Neural cell (in vitro differentiated cells): Measurements from ENCODE around the gene CSNK1E. TPM values are rescaled to one million over a fixed set of nuclear protein-coding genes. Genes with fewer than 3 reads are reported as not detected.

ENCODE experiments used
- H2AFZ ChIP-seq: fragments of 200-600, 300-800 bp; sonication (generic), shearing (Covaris generic); 2 replicates; pipeline ENCODE4 v1.6.0; 2014; ENCODE audit warnings: low read depth, mild to moderate bottlenecking, antibody characterized with exemption, low read length, moderate library complexity
- H3F3A ChIP-seq: fragments of 200-600 bp; shearing (Covaris generic); 2 replicates; pipeline ENCODE4 v1.6.1; 2016; ENCODE audit warnings: mild to moderate bottlenecking, moderate library complexity, mixed read lengths, antibody characterized with exemption, low read length; ENCODE audit not compliant: insufficient read depth, poor library complexity, severe bottlenecking
- H3K27ac ChIP-seq: fragments of 200-600, 300-800 bp; sonication (generic), shearing (Covaris generic); 2 replicates; pipeline ENCODE4 v1.5.1; 2014; ENCODE audit warnings: mild to moderate bottlenecking, low read length, moderate library complexity
- H3K27me3 ChIP-seq: fragments of 300-800, 200-600 bp; sonication (generic), shearing (Covaris generic); 2 replicates; pipeline ENCODE4 v1.6.0; 2014; ENCODE audit warnings: mild to moderate bottlenecking, low read depth, low read length, moderate library complexity; ENCODE audit not compliant: insufficient read depth
- H3K36me3 ChIP-seq: fragments of 300-800, 200-600 bp; sonication (generic), shearing (Covaris generic); 2 replicates; pipeline ENCODE4 v1.5.1; 2014; ENCODE audit warnings: mild to moderate bottlenecking, antibody characterized with exemption, low read length, moderate library complexity; ENCODE audit not compliant: insufficient read depth
- H3K4me2 ChIP-seq: fragments of 300-800, 200-600 bp; sonication (generic), shearing (Covaris generic); 2 replicates; pipeline ENCODE4 v1.6.0; 2014; ENCODE audit warnings: mild to moderate bottlenecking, low read length
- H3K4me3 ChIP-seq: fragments of 300-800, 200-600 bp; sonication (generic), shearing (Covaris generic); 2 replicates; pipeline ENCODE4 v1.5.1; 2014; ENCODE audit warnings: mild to moderate bottlenecking, low read length, moderate library complexity
- H3K79me2 ChIP-seq: fragments of 200-600 bp; shearing (Covaris generic); replicated peaks from 2 replicates; pipeline ENCODE4 v1.6.0; 2014; ENCODE audit warnings: mild to moderate bottlenecking, low read length, moderate library complexity; ENCODE audit not compliant: insufficient read depth
- H3K9ac ChIP-seq: fragments of 300-800, 200-600 bp; sonication (generic), shearing (Covaris generic); 2 replicates; pipeline ENCODE4 v1.6.1; 2016; ENCODE audit warnings: mild to moderate bottlenecking, low read length, mixed read lengths
- H3K9me2 ChIP-seq: fragments of 200-600 bp; shearing (Covaris generic); 2 replicates; pipeline ENCODE4 v1.6.1; 2016; ENCODE audit warnings: mild to moderate bottlenecking, low read length, mixed read lengths; ENCODE audit not compliant: insufficient read depth
- H3K9me3 ChIP-seq: fragments of 200-600, 300-800 bp; sonication (generic), shearing (Covaris generic); 2 replicates; pipeline ENCODE4 v1.6.1; 2016; ENCODE audit warnings: mild to moderate bottlenecking, mixed run types, low read length, moderate library complexity, mixed read lengths
- H4K20me1 ChIP-seq: fragments of 200-600 bp; shearing (Covaris generic); 2 replicates; pipeline ENCODE4 v1.6.1; 2016; ENCODE audit warnings: mild to moderate bottlenecking, mixed run types; ENCODE audit not compliant: insufficient read depth
- EP300 ChIP-seq: fragments of 450-650 bp; conservative IDR thresholded peaks from 2 replicates; pipeline ENCODE4 v1.6.1; 2014; ENCODE audit warnings: antibody characterized with exemption, mild to moderate bottlenecking, moderate library complexity; ENCODE audit not compliant: poor library complexity, severe bottlenecking
- EZH2 ChIP-seq: fragments of 200-600, 300-800 bp; shearing (Covaris generic), sonication (generic); IDR thresholded peaks from 2 replicates; pipeline ENCODE4 v1.6.1; 2014; ENCODE audit warnings: antibody characterized with exemption, low read length, borderline replicate concordance, mild to moderate bottlenecking; ENCODE audit not compliant: insufficient read depth, poor library complexity, severe bottlenecking
- MXI1 ChIP-seq: fragments of 450-650 bp; conservative IDR thresholded peaks from 2 replicates; pipeline ENCODE4 v1.6.1; 2014; ENCODE audit warnings: antibody characterized with exemption, mild to moderate bottlenecking; ENCODE audit not compliant: poor library complexity, severe bottlenecking
- POLR2AphosphoS5 ChIP-seq: IDR thresholded peaks from 2 replicates; pipeline ENCODE4 v1.6.1; 2012
- RAD21 ChIP-seq: fragments of 450-650 bp; conservative IDR thresholded peaks from 2 replicates; pipeline ENCODE4 v1.6.1; 2014; ENCODE audit warnings: antibody characterized with exemption, mild to moderate bottlenecking, moderate library complexity
- SMC3 ChIP-seq: fragments of 450-650 bp; conservative IDR thresholded peaks from 2 replicates; pipeline ENCODE4 v1.6.1; 2014; ENCODE audit warnings: antibody characterized with exemption, mild to moderate bottlenecking, moderate library complexity; ENCODE audit not compliant: poor library complexity
- TAF1 ChIP-seq: IDR thresholded peaks from 2 replicates; pipeline ENCODE4 v1.6.1; 2012; ENCODE audit warnings: low read depth
- polyA plus RNA-seq: library from polyadenylated mRNA; depleted of rRNA; stranded (reverse); fragments of >200 nt; gene quantifications from 2 replicates; pipeline ENCODE4 v1.2.3, GENCODE V29; 2014
- TF ChIP-seq, protein P1 (sequence below): fragments of 450-650 bp; IDR thresholded peaks from 2 replicates; pipeline ENCODE4 v1.5.1; 2014; ENCODE audit warnings: antibody characterized with exemption, mild to moderate bottlenecking, moderate library complexity; ENCODE audit not compliant: poor library complexity, severe bottlenecking
- TF ChIP-seq, protein P2 (sequence below): IDR thresholded peaks from 2 replicates; pipeline ENCODE4 v1.6.1; 2012; ENCODE audit warnings: borderline replicate concordance

Gene CSNK1E
- polyA plus RNA-seq, 1 donor from 2014 or later: 230 TPM

DNA sequence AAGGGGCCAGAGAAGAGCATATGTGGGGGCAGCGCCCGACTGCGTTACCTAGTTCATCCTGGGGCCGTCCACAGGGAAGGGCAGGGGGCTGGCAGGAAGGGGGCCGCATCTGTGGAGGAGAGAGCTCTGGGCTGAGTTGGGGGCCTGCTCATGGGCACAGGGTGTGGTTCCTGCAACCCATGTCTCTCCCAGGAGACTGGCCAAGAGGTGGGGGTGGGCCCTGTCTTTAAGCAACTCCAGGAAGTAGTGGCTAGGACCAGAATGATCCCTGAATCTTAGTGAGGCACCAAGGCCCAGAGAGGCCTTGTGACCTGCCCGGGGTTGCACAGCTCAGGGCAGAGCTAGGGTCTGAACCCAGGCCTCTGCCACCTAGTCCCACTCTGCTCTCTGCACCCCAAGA lies 21.9 kb downstream of the CSNK1E start:
- peaks cover 16% of the 10 kb centered on the region for H3K36me3 ChIP-seq

DNA sequence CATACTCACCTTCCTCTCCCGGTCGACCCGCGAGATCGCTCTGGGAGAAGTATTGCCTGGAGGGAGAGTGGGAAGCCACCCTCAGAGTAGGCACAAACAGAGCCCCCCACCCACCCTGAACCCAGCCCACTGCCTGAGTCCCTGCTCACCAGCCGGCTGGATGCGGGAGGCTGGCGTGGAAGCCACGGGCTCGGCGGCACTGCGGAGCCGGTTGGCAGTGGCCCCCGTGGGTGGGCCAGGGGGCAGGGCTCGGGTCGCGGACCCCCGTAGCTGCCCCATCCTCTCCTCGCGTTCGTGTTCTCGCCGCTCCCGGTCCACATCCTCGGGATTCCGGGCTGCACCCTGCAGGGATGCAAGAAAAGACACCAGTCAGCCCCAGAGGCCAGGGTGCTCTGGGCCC lies 23.0 kb downstream of the CSNK1E start:
- H3K27me3 ChIP-seq: no peaks in the 10 kb centered on the region
- H3K9ac ChIP-seq: no peak overlapping the region
- H3K36me3 ChIP-seq: peaks cover 16% of the 10 kb centered on the region
- H3K27ac ChIP-seq: no peak overlapping the region
- H3K4me2 ChIP-seq: no peak overlapping the region
- no peaks in the 10 kb centered on the region for H3K9me3 ChIP-seq
- H3K79me2 ChIP-seq: no peaks in the 10 kb centered on the region
- H2AFZ ChIP-seq: no peak overlapping the region
- no peak overlapping the region for H3K4me3 ChIP-seq
- no peaks in the 10 kb centered on the region for H4K20me1 ChIP-seq
- H3F3A ChIP-seq: no peaks in the 10 kb centered on the region
- no peak for TF ChIP-seq EZH2
- no peaks in the 10 kb centered on the region for H3K9me2 ChIP-seq

More for the DNA sequence above, 21.9 kb downstream of the CSNK1E start:
- Histone ChIP-seq H3K4me2 (no peak overlapping the region), H3K9ac (no peak overlapping the region), H3K27me3 (no peaks in the 10 kb centered on the region), H3K9me2 (no peaks in the 10 kb centered on the region), H4K20me1 (peaks cover 2% of the 10 kb centered on the region), H2AFZ (no peak overlapping the region), H3K27ac (no peak overlapping the region), H3K79me2 (no peaks in the 10 kb centered on the region), H3F3A (no peaks in the 10 kb centered on the region), H3K9me3 (no peaks in the 10 kb centered on the region), H3K4me3 (no peak overlapping the region)
- TF ChIP-seq EP300 (no peak), TAF1 (no peak), MXI1 (no peak), SMC3 (no peak), RAD21 (no peak), EZH2 (no peak), POLR2AphosphoS5 (no peak)
- TF ChIP-seq, protein P1, sequence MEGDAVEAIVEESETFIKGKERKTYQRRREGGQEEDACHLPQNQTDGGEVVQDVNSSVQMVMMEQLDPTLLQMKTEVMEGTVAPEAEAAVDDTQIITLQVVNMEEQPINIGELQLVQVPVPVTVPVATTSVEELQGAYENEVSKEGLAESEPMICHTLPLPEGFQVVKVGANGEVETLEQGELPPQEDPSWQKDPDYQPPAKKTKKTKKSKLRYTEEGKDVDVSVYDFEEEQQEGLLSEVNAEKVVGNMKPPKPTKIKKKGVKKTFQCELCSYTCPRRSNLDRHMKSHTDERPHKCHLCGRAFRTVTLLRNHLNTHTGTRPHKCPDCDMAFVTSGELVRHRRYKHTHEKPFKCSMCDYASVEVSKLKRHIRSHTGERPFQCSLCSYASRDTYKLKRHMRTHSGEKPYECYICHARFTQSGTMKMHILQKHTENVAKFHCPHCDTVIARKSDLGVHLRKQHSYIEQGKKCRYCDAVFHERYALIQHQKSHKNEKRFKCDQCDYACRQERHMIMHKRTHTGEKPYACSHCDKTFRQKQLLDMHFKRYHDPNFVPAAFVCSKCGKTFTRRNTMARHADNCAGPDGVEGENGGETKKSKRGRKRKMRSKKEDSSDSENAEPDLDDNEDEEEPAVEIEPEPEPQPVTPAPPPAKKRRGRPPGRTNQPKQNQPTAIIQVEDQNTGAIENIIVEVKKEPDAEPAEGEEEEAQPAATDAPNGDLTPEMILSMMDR: no peak
- TF ChIP-seq, protein P2, sequence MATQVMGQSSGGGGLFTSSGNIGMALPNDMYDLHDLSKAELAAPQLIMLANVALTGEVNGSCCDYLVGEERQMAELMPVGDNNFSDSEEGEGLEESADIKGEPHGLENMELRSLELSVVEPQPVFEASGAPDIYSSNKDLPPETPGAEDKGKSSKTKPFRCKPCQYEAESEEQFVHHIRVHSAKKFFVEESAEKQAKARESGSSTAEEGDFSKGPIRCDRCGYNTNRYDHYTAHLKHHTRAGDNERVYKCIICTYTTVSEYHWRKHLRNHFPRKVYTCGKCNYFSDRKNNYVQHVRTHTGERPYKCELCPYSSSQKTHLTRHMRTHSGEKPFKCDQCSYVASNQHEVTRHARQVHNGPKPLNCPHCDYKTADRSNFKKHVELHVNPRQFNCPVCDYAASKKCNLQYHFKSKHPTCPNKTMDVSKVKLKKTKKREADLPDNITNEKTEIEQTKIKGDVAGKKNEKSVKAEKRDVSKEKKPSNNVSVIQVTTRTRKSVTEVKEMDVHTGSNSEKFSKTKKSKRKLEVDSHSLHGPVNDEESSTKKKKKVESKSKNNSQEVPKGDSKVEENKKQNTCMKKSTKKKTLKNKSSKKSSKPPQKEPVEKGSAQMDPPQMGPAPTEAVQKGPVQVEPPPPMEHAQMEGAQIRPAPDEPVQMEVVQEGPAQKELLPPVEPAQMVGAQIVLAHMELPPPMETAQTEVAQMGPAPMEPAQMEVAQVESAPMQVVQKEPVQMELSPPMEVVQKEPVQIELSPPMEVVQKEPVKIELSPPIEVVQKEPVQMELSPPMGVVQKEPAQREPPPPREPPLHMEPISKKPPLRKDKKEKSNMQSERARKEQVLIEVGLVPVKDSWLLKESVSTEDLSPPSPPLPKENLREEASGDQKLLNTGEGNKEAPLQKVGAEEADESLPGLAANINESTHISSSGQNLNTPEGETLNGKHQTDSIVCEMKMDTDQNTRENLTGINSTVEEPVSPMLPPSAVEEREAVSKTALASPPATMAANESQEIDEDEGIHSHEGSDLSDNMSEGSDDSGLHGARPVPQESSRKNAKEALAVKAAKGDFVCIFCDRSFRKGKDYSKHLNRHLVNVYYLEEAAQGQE: no peak

DNA sequence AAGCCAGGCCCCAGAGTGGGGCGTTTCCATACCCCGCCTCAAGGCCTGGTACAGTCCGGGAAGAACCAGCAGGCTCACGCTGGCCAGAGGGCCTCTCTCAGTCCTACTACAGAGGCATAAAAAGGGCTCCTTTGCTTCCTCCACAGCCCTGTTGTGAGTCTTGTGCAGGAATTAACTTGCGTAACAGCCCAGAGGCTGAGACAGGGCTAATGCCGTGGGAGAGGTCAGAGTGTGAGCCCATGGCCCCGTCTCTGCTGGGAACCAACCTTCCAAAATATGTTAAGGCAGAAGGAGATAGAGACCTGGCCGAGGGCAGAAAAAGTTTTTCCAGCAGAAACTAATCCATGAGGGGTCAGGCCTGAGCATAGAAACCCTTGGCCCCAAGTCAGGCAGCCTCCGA lies 24.5 kb downstream of the CSNK1E start:
- TF ChIP-seq EP300 (no peak), EZH2 (no peak), MXI1 (no peak), SMC3 (no peak), RAD21 (no peak), TAF1 (no peak), POLR2AphosphoS5 (no peak)
- TF ChIP-seq, protein P2: no peak
- TF ChIP-seq, protein P1: no peak
- Histone ChIP-seq H3K9ac (no peak overlapping the region), H4K20me1 (no peaks in the 10 kb centered on the region)

More for the DNA sequence above, 24.5 kb downstream of the CSNK1E start:
- no peaks in the 10 kb centered on the region for H3K79me2 ChIP-seq
- H3K4me2 ChIP-seq: no peak overlapping the region
- no peak overlapping the region for H2AFZ ChIP-seq
- no peaks in the 10 kb centered on the region for H3K27me3 ChIP-seq
- H3K9me2 ChIP-seq: no peaks in the 10 kb centered on the region
- no peaks in the 10 kb centered on the region for H3F3A ChIP-seq
- no peak overlapping the region for H3K27ac ChIP-seq
- H3K9me3 ChIP-seq: no peaks in the 10 kb centered on the region
- no peak overlapping the region for H3K4me3 ChIP-seq
- peaks cover 16% of the 10 kb centered on the region for H3K36me3 ChIP-seq
